Activated CD4-positive, alpha-beta T cell treated with anti-CD3 and anti-CD28 coated beads for 36 hours (primary cell): ENCODE data around the gene CPPED1. TPM values are rescaled to one million over a fixed set of nuclear protein-coding genes. Genes with fewer than 3 reads are reported as not detected.

Experiments used
- ATAC-seq: fragments of 200-7000 bp; cut with Tn5 transposase; one replicate; pipeline ENCODE4 v1.10.0; 2021; ENCODE audit warnings: mild to moderate bottlenecking, moderate library complexity
- CTCF ChIA-PET: fragments of 350-600 bp; sonication (Branson Sonifier 250); formaldehyde crosslinking; loops from one replicate; lab custom pipeline; 2021; ENCODE audit warnings: antibody characterized with exemption; lab: Charles Lee
- POLR2A ChIA-PET: fragments of 350-600 bp; sonication (Branson Sonifier 250); formaldehyde crosslinking; loops from one replicate; lab custom pipeline; 2021; ENCODE audit warnings: antibody characterized with exemption, inconsistent platforms; lab: Charles Lee
- DNase-seq: peaks from one replicate; pipeline ENCODE4 v3.0.0-alpha.2; 2020
- H3K27ac Mint-ChIP-seq: one replicate; pipeline ENCODE4 v1.8.0; 2021; ENCODE audit warnings: mixed read lengths
- H3K27me3 Mint-ChIP-seq: one replicate; pipeline ENCODE4 v1.8.0; 2021; ENCODE audit warnings: mixed read lengths
- H3K36me3 Mint-ChIP-seq: one replicate; pipeline ENCODE4 v1.8.0; 2021; ENCODE audit warnings: low read depth, mixed read lengths
- H3K4me1 Mint-ChIP-seq: one replicate; pipeline ENCODE4 v1.8.0; 2021; ENCODE audit warnings: mixed read lengths
- H3K4me3 Mint-ChIP-seq: one replicate; pipeline ENCODE4 v1.8.0; 2021; ENCODE audit warnings: mild to moderate bottlenecking, moderate library complexity, mixed read lengths
- H3K9me3 Mint-ChIP-seq: one replicate; pipeline ENCODE4 v1.8.0; 2021; ENCODE audit warnings: low read depth, mixed read lengths
- intact Hi-C, 2 experiments: fragments of 100-400 bp; cut with DNase I in 1 of 2; cut with micrococcal nuclease in 1 of 2; formaldehyde crosslinking; loops; one replicate each; pipeline versions ENCODE4 v1.14.2 to v1.15.1; 2022 to 2024; cut with DNase I, micrococcal nuclease
- total RNA-seq, 2 experiments: library from RNA; stranded (reverse); gene quantifications; one replicate each; pipeline ENCODE4 v1.2.3, GENCODE V29; 2021

CPPED1 gene
- total RNA-seq, 2 experiments from 2014 or later: 8.0 to 9.8 TPM

DNA sequence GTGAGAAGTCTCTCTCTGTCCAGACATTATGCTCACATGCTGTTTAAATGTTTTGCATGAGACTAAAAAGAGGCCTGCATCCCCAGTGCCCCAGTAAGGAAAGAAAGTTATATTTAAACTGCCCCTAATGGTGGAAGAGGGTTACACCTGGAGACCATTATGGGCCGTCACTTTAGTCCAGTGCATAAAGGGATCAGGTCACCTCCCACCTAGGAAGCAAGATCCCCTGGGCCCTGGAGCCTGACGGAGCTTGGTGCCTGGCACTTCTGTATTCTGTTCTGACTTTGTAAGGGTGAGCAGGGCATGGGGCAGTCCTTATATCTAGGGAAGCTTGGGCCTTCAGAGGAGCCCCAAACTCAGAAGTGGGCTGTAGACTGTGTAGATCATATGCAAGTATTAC is 67.9 kb downstream of the CPPED1 start:
- intact Hi-C loops: no loop called here
- H3K36me3 Mint-ChIP-seq: peaks cover 30% of the 10 kb centered on the region
- no peak overlapping the region for H3K4me3 Mint-ChIP-seq
- H3K27ac Mint-ChIP-seq: no peak overlapping the region
- H3K27me3 Mint-ChIP-seq: no peaks in the 10 kb centered on the region
- ChIA-PET CTCF (interaction anchor here (0.7 to 0.8 kb wide), 2 partner anchors 259 to 280 kb away, joined by 3 to 4 read pairs; no protein-coding TSS in a partner anchor), POLR2A (no interaction called here)
- DNase-seq (no peak), ATAC-seq (no peak)
- no peaks in the 10 kb centered on the region for H3K4me1 Mint-ChIP-seq
- H3K9me3 Mint-ChIP-seq: peaks cover 25% of the 10 kb centered on the region

DNA sequence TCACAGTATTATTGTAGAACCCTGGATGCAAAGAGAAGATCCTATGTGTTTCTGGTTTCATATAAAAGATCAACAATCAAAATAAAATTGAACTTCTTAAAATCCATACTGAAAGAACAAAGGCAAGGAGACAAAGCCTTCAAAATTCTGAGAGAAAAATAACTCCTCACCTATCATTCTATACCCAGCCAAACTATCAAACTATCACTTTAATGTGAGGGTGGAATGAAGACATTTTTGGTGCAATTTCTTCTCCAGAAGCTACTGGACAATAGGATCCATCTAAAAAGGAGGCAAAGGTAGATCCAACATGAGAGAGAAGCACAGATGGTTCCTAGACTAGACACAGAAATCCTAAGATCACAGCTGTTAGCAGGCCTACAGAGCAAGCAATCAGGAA is 71.1 kb downstream of the CPPED1 start:
- ChIA-PET CTCF (interaction anchor here (0.5 kb wide), 1 partner anchor 67 kb away, joined by 3 read pairs; no protein-coding TSS in a partner anchor), POLR2A (interaction anchor here (0.6 kb wide), 1 partner anchor 109 kb away, joined by 4 read pairs; no protein-coding TSS in a partner anchor)
- H3K4me1 Mint-ChIP-seq: peaks cover 9% of the 10 kb centered on the region
- peaks cover 21% of the 10 kb centered on the region for H3K9me3 Mint-ChIP-seq
- no peak overlapping the region for H3K27ac Mint-ChIP-seq
- no peak overlapping the region for H3K4me3 Mint-ChIP-seq
- intact Hi-C loops: no loop called here
- H3K36me3 Mint-ChIP-seq: peaks cover 23% of the 10 kb centered on the region
- H3K27me3 Mint-ChIP-seq: no peaks in the 10 kb centered on the region
- DNase-seq: no peak
- ATAC-seq: no peak

DNA sequence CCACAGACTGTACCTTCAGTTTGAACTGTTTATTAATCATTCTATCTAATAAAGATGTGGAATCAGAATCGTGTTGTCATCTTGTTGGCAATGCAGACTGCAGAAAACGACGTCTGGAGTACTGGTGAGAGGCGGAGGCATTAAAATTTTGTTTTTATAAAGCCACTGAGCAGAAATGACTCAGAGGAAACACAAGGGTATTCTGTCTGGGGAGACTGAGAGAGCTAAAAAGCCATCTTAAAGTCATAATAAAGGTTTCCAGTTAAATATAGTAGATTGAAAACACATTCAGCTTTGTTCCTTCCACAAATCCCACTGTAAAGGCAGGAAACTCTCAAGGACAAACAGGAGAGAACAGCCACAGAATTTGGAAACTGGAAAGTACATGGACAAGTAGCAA is 74.2 kb downstream of the CPPED1 start:
- Mint-ChIP-seq H3K36me3 (peaks cover 17% of the 10 kb centered on the region), H3K4me1 (peaks cover 9% of the 10 kb centered on the region), H3K9me3 (peaks cover 17% of the 10 kb centered on the region), H3K4me3 (no peak overlapping the region), H3K27ac (no peak overlapping the region), H3K27me3 (no peaks in the 10 kb centered on the region)
- intact Hi-C loops: no loop called here
- CTCF ChIA-PET: interaction anchor here (0.5 to 2.0 kb wide), 4 partner anchors 15 to 156 kb away, joined by 3 to 4 read pairs (median 3); partner anchors contain the start of gene CPPED1
- ATAC-seq (peak; percentile 42), DNase-seq (no peak)
- POLR2A ChIA-PET: no interaction called here

DNA sequence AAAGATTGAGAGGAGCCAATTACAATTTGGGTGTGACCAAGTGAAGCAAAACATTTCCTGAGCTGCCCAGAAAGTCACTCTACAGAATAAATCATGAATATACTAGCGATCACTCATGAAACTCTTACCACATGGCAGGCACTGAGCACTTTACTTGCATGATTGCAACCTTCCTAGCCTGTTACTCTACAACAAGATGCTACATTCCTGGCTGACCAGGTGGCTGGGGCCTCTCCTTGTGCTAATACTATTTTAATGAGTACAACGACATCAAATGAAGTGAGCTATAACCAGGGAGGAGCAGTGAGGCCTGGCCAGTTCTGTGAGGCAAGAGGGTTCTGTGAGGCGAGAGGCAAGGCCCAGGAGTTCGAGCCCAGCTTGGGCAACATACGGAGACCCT is 75.2 kb downstream of the CPPED1 start:
- peaks cover 13% of the 10 kb centered on the region for H3K9me3 Mint-ChIP-seq
- POLR2A ChIA-PET: no interaction called here
- peaks cover 12% of the 10 kb centered on the region for H3K36me3 Mint-ChIP-seq
- H3K4me1 Mint-ChIP-seq: peaks cover 9% of the 10 kb centered on the region
- no peak overlapping the region for H3K27ac Mint-ChIP-seq
- ATAC-seq (no peak), DNase-seq (no peak)
- no peaks in the 10 kb centered on the region for H3K27me3 Mint-ChIP-seq
- CTCF ChIA-PET: interaction anchor here (0.8 to 2.0 kb wide), 3 partner anchors 14 to 155 kb away, joined by 3 to 4 read pairs (median 3); no protein-coding TSS in a partner anchor
- H3K4me3 Mint-ChIP-seq: no peak overlapping the region
- intact Hi-C loops: no loop called here

DNA sequence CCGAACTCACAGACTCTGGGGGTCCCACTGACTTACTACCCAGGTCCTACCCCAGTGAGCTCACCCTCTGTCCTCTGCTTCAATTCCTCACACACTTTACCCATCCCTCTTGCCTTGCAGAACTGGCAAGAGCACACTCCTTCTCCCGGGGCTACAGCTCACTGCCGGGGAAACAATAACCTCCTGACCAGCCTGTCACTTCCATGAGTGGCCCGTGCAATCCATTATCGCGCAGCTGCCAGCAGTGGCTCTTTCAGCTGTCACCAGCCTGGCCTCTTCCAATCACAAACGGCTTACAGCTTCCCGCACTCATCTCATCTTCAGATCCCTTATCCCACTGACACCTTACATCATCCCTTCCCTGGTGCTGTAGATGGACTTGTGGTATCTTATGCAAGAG is 79.5 kb downstream of the CPPED1 start:
- intact Hi-C loops: no loop called here
- H3K4me3 Mint-ChIP-seq: no peak overlapping the region
- CTCF ChIA-PET: interaction anchor here (0.5 to 0.6 kb wide), 2 partner anchors 262 to 645 kb away, joined by 3 read pairs; no protein-coding TSS in a partner anchor
- H3K27ac Mint-ChIP-seq: no peak overlapping the region
- H3K27me3 Mint-ChIP-seq: no peaks in the 10 kb centered on the region
- POLR2A ChIA-PET: no interaction called here
- peaks cover 2% of the 10 kb centered on the region for H3K4me1 Mint-ChIP-seq
- H3K36me3 Mint-ChIP-seq: peaks cover 1% of the 10 kb centered on the region
- ATAC-seq (no peak), DNase-seq (no peak)
- no peaks in the 10 kb centered on the region for H3K9me3 Mint-ChIP-seq

GRCh38 chr16:12723681-12724080 is 80.0 kb downstream of the CPPED1 start:
- intact Hi-C loops: no loop called here
- ChIA-PET POLR2A (no interaction called here), CTCF (interaction anchor here (0.6 kb wide), 1 partner anchor 645 kb away, joined by 3 read pairs; no protein-coding TSS in a partner anchor)
- no peak overlapping the region for H3K4me3 Mint-ChIP-seq
- ATAC-seq (no peak), DNase-seq (no peak)
- H3K27ac Mint-ChIP-seq: no peak overlapping the region
- no peaks in the 10 kb centered on the region for H3K4me1 Mint-ChIP-seq
- no peaks in the 10 kb centered on the region for H3K27me3 Mint-ChIP-seq
- peaks cover 4% of the 10 kb centered on the region for H3K36me3 Mint-ChIP-seq
- peaks cover 3% of the 10 kb centered on the region for H3K9me3 Mint-ChIP-seq

DNA sequence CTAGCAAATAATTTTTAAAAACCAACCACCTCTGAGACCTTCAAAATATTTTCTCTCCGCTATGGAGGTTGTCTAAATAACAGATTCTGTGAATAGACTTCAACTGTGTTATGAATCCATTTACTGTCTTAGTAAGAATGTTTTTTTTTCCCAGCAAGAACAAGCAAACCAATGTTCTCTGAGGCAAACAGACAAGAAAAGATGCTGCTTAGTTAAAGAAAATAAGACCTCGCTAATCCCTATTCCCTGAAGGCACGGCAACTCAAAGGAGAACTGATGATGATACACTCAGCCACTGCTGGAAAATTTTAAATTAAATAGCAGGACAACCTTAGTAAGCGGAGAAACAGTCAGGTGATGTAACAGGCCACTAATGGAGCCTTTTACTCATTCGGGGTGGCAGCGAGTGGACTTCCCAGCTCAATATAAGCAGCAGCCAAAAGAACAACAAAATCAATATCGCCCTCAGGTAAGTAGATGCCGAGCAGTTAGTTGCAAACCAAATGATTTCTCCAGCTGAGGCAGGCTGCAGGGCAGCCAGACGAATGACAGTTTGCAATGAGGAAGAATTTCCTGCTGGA is 81.8 kb downstream of the CPPED1 start:
- intact Hi-C loops: no loop called here
- no peak for ATAC-seq
- H3K36me3 Mint-ChIP-seq: peaks cover 8% of the 10 kb centered on the region
- H3K27me3 Mint-ChIP-seq: no peaks in the 10 kb centered on the region
- H3K4me3 Mint-ChIP-seq: no peak overlapping the region
- no peaks in the 10 kb centered on the region for H3K4me1 Mint-ChIP-seq
- POLR2A ChIA-PET: no interaction called here
- CTCF ChIA-PET: interaction anchor here (0.6 kb wide), 1 partner anchor 346 kb away, joined by 3 read pairs; no protein-coding TSS in a partner anchor
- H3K27ac Mint-ChIP-seq: no peak overlapping the region
- H3K9me3 Mint-ChIP-seq: peaks cover 3% of the 10 kb centered on the region
- DNase-seq: no peak

DNA sequence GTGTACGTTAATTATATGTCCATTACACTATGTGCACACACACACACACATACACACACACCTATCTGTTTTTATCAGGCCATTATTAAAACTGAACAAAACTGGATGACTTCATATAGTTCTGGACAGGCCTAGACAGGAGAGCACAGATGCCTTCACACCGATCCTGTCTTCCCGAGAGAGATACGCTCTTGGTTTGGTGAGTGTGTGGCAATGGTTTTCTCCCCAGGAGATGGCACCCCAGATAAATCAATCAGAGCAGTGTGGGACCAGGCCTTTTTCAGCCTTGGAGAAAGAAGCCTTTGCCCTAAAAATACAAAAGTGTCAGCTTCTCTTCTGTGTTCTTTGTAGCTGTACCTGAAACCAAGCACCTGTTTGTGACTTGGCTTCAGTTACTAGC is 83.7 kb downstream of the CPPED1 start:
- H3K4me3 Mint-ChIP-seq: no peak overlapping the region
- POLR2A ChIA-PET: no interaction called here
- H3K9me3 Mint-ChIP-seq: peaks cover 6% of the 10 kb centered on the region
- no peak for DNase-seq
- H3K4me1 Mint-ChIP-seq: no peaks in the 10 kb centered on the region
- CTCF ChIA-PET: no interaction called here
- no peak for ATAC-seq
- H3K36me3 Mint-ChIP-seq: peaks cover 9% of the 10 kb centered on the region
- no peaks in the 10 kb centered on the region for H3K27me3 Mint-ChIP-seq
- intact Hi-C loops: no loop called here
- H3K27ac Mint-ChIP-seq: no peak overlapping the region

DNA sequence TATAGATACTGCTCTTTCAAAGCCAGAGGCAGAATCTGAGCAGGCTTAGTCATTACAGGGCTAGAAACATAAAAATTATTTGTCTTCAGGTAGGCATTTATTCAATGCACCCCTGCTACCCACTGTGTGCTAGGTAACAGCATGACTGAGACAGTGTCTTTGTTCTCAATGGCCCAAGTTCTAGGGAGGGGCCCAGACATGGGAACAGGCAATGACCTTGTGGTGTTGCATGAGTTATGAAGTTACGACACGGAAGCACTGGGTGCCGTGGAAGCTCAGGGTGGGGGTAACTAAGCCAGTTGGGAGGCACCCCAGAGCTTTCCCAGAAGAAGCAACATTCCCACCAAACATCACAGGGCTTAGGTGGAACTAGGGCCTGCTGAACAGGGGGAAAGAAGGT is 87.0 kb downstream of the CPPED1 start:
- intact Hi-C loops: no loop called here
- ChIA-PET POLR2A (no interaction called here), CTCF (no interaction called here)
- DNase-seq: no peak
- H3K4me3 Mint-ChIP-seq: no peak overlapping the region
- no peaks in the 10 kb centered on the region for H3K4me1 Mint-ChIP-seq
- ATAC-seq: no peak
- H3K27ac Mint-ChIP-seq: no peak overlapping the region
- peaks cover 10% of the 10 kb centered on the region for H3K9me3 Mint-ChIP-seq
- H3K36me3 Mint-ChIP-seq: peaks cover 11% of the 10 kb centered on the region
- H3K27me3 Mint-ChIP-seq: no peaks in the 10 kb centered on the region

DNA sequence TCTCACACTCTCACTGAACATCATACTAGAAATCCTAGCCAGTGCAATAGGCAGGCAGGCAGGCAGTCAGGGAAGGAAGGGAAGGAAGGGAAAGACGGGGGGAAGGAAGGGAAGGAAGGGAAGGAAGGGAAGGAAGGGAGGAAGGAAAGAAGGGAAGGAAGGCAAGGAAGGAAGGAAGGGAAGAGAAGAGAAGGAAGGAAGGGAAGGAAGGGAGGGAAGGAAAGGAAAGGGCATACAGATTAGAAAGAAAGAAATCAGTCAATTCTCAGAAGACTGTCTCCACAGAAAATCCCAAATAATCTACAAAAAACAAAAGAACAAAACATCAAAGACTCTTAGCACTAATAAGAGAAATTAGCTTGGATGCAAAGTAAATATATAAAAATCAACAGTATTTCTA is 93.9 kb downstream of the CPPED1 start:
- no peak for ATAC-seq
- Mint-ChIP-seq H3K4me1 (no peaks in the 10 kb centered on the region), H3K27me3 (no peaks in the 10 kb centered on the region), H3K4me3 (no peak overlapping the region), H3K9me3 (peaks cover 3% of the 10 kb centered on the region), H3K36me3 (peaks cover under 1% of the 10 kb centered on the region), H3K27ac (no peak overlapping the region)
- CTCF ChIA-PET: no interaction called here
- DNase-seq: no peak
- intact Hi-C loops: no loop called here
- POLR2A ChIA-PET: no interaction called here

- no peak overlapping the region for H3K27ac Mint-ChIP-seq
- CTCF ChIA-PET: no interaction called here
- POLR2A ChIA-PET: no interaction called here
- ATAC-seq (no peak), DNase-seq (no peak)
- no peaks in the 10 kb centered on the region for H3K36me3 Mint-ChIP-seq
- intact Hi-C loops: no loop called here
- H3K4me1 Mint-ChIP-seq: no peaks in the 10 kb centered on the region
- H3K27me3 Mint-ChIP-seq: no peaks in the 10 kb centered on the region
- no peaks in the 10 kb centered on the region for H3K9me3 Mint-ChIP-seq
- H3K4me3 Mint-ChIP-seq: no peak overlapping the region
Measured at GRCh38 chr16:12708266-12708665, 95.4 kb downstream of the CPPED1 start.

DNA sequence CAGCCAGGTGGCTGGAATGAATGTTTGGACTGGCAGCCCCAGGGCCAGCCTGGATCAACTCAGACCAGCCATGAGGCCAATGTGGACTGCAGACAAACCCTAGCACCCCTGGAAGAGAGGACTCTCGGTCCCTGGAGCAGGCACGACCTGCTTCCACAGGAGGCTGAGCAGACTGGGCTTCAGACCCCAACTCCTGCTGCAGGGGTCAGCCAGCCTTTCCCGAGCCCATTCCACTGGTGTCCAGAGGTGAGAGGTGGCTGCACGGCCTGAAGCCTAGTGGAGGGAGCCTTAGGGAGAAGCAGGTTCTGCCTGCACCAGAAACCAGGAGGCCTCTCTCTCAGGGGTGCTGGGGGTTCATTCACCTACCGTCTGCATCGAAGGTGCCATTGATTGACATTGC is 97.1 kb downstream of the CPPED1 start:
- no peaks in the 10 kb centered on the region for H3K36me3 Mint-ChIP-seq

More for the DNA sequence above, 97.1 kb downstream of the CPPED1 start:
- Mint-ChIP-seq H3K4me1 (no peaks in the 10 kb centered on the region), H3K27me3 (no peaks in the 10 kb centered on the region), H3K9me3 (no peaks in the 10 kb centered on the region), H3K27ac (no peak overlapping the region), H3K4me3 (no peak overlapping the region)
- no peak for DNase-seq
- intact Hi-C loops: no loop called here
- no peak for ATAC-seq
- ChIA-PET POLR2A (interaction anchor here (0.7 kb wide), 1 partner anchor 9 kb away, joined by 3 read pairs; no protein-coding TSS in a partner anchor), CTCF (no interaction called here)
